NCI-H146 treated with DMSO at 0.1 percent for 48 hours (cell line): ENCODE data around the gene VTN.
"Not testable (repeated sequence)": the region's sequence is repeated elsewhere in the genome, so short reads cannot be mapped to it uniquely, and the experiment has no call there.

Experiments
- DNase-seq: peaks from one replicate; lab custom pipeline; 2025; ENCODE audit not compliant: unreplicated experiment; lab: John Stamatoyannopoulos, UW

The VTN gene

GRCh38 chr17:28344011-28344410 lies 26.1 kb downstream of the VTN start:
- no peak for DNase-seq

DNA sequence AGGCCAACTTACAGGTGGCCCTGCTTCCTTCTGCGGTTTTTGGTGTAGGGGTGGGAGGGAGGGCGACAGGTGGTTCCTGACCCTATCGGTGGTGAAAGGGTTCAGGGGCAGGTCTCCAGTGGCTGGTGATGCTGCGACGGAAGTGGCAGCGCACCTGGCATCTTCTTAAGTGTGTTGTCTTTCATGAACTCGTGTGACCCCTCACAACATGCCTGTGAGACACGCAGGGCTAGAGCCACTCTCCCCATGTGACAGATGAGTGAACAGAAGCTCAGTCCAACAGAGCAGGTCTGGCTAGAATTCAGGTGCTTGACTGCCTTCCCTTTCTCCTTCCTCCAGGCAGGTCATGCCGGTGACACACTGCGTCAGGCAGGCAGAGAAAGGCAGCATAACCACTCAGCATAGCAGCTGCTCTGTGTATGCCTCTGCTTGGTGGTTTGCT lies 26.6 kb downstream of the VTN start:
- no peak for DNase-seq

DNA sequence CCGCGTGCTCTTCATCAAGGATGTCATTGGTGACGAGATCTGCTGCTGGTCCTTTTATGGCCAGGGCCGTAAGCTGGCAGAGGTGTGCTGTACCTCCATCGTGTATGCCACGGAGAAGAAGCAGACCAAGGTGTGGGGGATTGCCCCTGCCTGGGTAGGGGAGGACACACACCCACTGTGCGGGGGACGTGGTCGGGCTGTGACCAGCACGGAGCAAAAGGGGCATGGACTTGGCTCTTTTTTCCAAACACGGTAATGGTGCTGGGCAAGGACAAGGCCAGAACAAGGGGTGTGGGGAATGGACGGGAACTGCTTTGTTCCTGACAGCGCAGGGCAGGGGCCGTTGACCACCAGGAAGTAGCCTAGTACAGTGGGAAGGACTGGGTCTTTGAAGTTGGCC lies 27.8 kb downstream of the VTN start:
- no peak for DNase-seq

GRCh38 chr17:28341516-28341915 lies 28.6 kb downstream of the VTN start:
- no peak for DNase-seq

- DNase-seq, result no peak
These were observed 29.7 kb downstream of the VTN start for GRCh38 chr17:28340374-28340773.

GRCh38 chr17:28339431-28339830 lies 30.7 kb downstream of the VTN start:
- DNase-seq, result no peak

DNA sequence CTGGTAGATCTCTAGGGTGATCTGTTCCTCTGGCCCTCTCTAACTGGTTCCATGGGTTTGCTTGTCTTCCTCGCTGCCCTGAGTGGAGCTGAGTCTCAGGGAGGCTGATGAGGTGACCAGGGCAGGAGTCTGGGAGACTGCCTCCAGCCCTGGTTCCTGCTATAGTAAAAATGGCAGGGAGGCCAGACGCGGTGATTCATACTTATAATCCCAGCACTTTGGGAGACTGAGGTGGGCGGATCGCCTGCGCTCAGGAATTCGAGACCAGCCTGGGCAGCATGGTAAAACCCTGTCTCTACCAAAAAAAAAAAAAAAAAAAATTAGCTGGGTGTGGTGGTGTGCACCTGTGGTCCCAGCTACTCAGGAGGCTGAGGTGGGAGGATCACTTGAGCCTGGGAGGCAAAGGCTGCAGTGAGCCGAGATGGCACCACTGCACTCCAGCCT lies 31.3 kb downstream of the VTN start:
- DNase-seq, result not testable (repeated sequence)

- DNase-seq, result no peak
These were observed 31.9 kb downstream of the VTN start for GRCh38 chr17:28338056-28338768.

DNA sequence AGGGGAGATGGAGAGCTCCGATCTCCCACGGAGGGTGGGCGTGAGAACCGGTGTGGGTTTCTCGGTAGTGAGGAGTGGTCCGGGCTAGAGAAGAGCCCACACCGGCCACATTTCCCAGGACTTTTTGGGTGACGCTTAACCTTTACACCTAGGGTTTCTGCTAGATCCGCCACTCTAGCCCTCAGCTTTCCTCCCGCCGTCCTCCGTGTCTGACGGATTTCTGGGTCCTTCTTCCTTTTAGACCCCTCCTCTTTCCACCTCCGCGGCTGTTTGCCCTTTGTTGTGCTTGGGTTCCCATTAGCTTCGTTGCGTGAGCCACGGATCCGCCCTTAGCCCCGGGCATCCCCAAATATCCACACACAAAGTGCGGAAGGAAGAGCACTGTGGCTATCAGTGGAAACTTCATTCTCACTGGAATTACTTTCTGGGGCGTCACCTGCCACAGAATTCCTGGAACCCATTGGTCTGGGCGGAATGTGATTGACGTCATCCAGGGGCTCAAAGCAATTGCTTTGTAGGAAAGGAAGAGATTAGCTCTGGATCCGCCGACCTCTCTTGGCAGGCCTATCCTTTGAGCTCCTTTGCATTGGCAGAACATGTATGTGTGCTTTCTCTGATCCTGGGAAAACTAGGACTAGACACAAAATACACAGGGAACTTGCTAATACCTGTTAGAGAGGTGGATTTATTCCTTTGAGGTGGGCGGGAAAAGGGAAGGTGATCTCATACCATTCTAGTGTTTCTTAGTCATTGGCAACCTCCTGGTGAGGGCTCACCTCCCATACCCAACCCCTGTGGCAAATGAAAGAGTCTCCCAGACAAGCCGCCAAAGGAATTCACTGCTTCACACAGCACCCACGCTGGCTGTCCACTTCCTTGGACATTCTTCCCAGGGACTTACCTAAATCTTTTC lies 33.9 kb downstream of the VTN start:
- peak; percentile 60 for DNase-seq

DNA sequence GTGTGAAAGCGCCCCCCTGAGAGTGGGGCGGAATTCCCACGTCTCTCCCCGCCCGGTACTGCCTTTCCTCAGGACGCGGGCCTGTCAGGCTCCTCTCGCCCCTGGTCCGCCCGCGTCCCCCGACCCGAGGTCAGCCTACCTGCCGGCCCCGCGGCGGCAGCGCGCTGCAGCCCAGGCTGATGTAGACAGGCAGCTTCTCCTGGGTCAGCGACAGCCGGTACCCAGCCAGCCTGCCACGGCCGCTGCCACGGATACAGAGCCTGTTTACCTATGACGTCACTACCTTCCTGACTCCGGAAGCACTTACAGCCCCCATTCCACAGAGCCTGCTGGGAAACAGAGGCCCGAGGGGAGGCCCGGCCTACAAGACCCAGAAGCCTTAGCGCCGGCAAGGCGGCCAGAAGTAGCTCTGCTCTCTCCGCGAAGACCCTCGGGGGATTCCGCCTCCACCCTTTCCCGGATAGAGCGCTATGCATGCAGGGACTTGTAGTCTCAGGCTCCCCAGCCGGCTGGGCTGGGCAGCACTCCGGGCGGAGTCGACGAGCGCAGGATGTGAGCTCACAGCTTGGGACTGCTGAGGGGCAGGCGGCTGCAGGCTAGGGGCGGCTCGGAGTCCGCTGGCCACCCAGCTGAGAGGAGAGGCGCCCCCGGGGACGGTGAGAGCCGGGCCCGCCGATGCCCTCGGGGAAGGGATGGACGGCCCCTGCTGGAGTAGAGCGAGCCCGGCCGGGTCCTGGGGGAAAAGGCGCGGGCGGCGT lies 34.7 kb downstream of the VTN start, which contains the start of the genes IFT20 and TNFAIP1:
TSS of gene IFT20 (minus strand) at position 272 of the 758 bp plus-strand sequence. CDS start 3,487 bp downstream, outside the sequence.
TSS of gene TNFAIP1 (plus strand) at position 561 of the 758 bp plus-strand sequence. CDS start 3,761 bp downstream, outside the sequence.
- peak; percentile 99 for DNase-seq

GRCh38 chr17:28334666-28335200 lies 35.4 kb downstream of the VTN start:
- no peak for DNase-seq

GRCh38 chr17:28334171-28334570 lies 35.9 kb downstream of the VTN start:
- no peak for DNase-seq

GRCh38 chr17:28333083-28333746 lies 36.9 kb downstream of the VTN start:
- no peak for DNase-seq

GRCh38 chr17:28331891-28332420 lies 38.2 kb downstream of the VTN start:
- no peak for DNase-seq

DNA sequence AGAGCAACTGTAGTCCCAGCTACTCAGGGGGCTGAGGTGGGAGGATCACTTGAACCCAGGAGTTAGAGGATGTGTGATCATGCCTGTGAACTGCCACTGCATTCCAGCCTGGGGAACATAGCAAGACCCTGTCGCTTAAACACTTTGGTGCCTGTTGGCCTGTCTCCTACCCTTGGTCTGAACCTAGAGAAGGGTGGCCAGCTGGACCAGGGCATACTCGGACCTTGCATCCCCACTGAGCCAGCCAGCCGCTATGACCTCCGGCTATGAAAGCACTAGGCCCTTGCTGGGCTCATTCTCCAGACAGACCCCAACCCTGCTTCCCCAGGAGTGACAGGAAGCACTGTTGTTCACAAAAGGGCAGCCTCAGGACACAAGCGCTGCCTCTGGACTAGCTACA lies 39.4 kb downstream of the VTN start:
- DNase-seq, result no peak

- no peak for DNase-seq
These were observed 41.8 kb downstream of the VTN start for GRCh38 chr17:28328325-28328724.

GRCh38 chr17:28327709-28328108 lies 42.4 kb downstream of the VTN start:
- no peak for DNase-seq

- no peak for DNase-seq
These were observed 43.0 kb downstream of the VTN start for GRCh38 chr17:28327031-28327607.

GRCh38 chr17:28326114-28326513 lies 44.0 kb downstream of the VTN start:
- DNase-seq, result peak; percentile 9

DNA sequence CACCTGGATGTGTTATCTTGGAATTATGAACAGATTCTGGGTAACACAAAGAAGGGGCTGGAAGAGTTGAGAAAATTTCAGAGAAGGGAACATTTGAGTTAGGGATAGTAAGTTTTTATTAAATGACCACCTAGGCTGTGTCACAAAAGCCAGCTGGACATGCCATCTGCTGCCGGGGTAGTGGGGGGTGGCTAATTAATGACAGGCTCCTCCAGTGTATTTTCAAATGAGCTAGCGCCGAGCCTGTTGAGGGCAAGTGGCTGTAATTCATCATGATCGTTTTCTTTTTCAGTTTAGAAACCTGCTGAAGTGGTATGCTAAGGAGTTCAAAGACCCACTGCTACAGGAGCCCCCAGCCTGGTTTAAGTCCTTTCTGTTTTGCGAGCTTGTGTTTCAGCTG lies 44.9 kb downstream of the VTN start:
- DNase-seq, result no peak
